Endodermal cell (in vitro differentiated cells): ENCODE data around the gene DCBLD2. TPM values are rescaled to one million over a fixed set of nuclear protein-coding genes. Genes with fewer than 3 reads are reported as not detected.

Source experiments
- DNase-seq: peaks from one replicate; pipeline ENCODE4 v3.0.0-alpha.2; 2017
- H3K27ac ChIP-seq: 2 replicates; pipeline ENCODE4 v1.5.1; 2013; ENCODE audit warnings: mild to moderate bottlenecking, low read depth, low read length, moderate library complexity
- H3K27me3 ChIP-seq: 2 replicates; pipeline ENCODE4 v1.6.1; 2013; ENCODE audit warnings: mild to moderate bottlenecking, low read length, moderate library complexity; ENCODE audit not compliant: insufficient read depth, control insufficient read depth, poor library complexity, severe bottlenecking
- H3K36me3 ChIP-seq: 2 replicates; pipeline ENCODE4 v1.7.0; 2013; ENCODE audit warnings: mild to moderate bottlenecking, low read length, moderate library complexity; ENCODE audit not compliant: control insufficient read depth, insufficient read depth
- H3K4me1 ChIP-seq: one replicate; pipeline ENCODE4 v1.7.0; 2013; ENCODE audit warnings: low read length; ENCODE audit not compliant: control insufficient read depth, insufficient read depth
- H3K4me3 ChIP-seq: 2 replicates; pipeline ENCODE4 v1.5.1; 2013; ENCODE audit warnings: mild to moderate bottlenecking, low read length, moderate library complexity
- H3K9ac ChIP-seq: 2 replicates; pipeline ENCODE4 v1.6.1; 2013; ENCODE audit warnings: mild to moderate bottlenecking, low read length, moderate library complexity; ENCODE audit not compliant: poor library complexity, severe bottlenecking; ENCODE audit errors: extremely low read depth
- H3K9me3 ChIP-seq: 2 replicates; pipeline ENCODE4 v1.6.1; 2013; ENCODE audit warnings: mild to moderate bottlenecking, low read length, moderate library complexity; ENCODE audit not compliant: control insufficient read depth
- H3K27ac Mint-ChIP-seq: 2 replicates; pipeline ENCODE4 v1.8.0; 2020; ENCODE audit warnings: mixed read lengths
- H3K27me3 Mint-ChIP-seq: 2 replicates; pipeline ENCODE4 v1.8.0; 2021; ENCODE audit warnings: mild to moderate bottlenecking, mixed read lengths; ENCODE audit not compliant: insufficient read depth
- H3K36me3 Mint-ChIP-seq: 2 replicates; pipeline ENCODE4 v1.8.0; 2020; ENCODE audit warnings: low read depth, mixed read lengths
- H3K4me1 Mint-ChIP-seq: 2 replicates; pipeline ENCODE4 v1.8.0; 2020; ENCODE audit warnings: mixed read lengths
- H3K4me3 Mint-ChIP-seq: 2 replicates; pipeline ENCODE4 v1.8.0; 2020; ENCODE audit warnings: mild to moderate bottlenecking, moderate library complexity, mixed read lengths
- H3K9me3 Mint-ChIP-seq: 2 replicates; pipeline ENCODE4 v1.8.0; 2020; ENCODE audit warnings: mild to moderate bottlenecking, mixed read lengths
- CTCF ChIP-seq: fragments of 200-600 bp; sonication (generic); conservative IDR thresholded peaks from 2 replicates; pipeline ENCODE4 v1.5.0; 2021; ENCODE audit warnings: antibody characterized with exemption, mild to moderate bottlenecking
- WGBS, 2 experiments: methylation state at CpG; one replicate each; pipeline versions ENCODE4 v1.1.5 to v1.1.7; 2013; ENCODE audit warnings: missing lambda C conversion rate in 2 of 2, mixed read lengths in 1 of 2; ENCODE audit not compliant: insufficient coverage in 1 of 2, insufficient read length in 1 of 2; 5-methylcytosine and 5-hydroxymethylcytosine counted together
- total RNA-seq, 2 donors: library from RNA; stranded (reverse); fragmentation: NEBNext Ultra II Directional in 1 of 2; extraction: Animal tissue kit (Norgen Biotek cat#: 25700) in 1 of 2; gene quantifications; 2 replicates in 1 of 2; 3 replicates in 1 of 2; pipeline ENCODE4 v1.2.1, GENCODE V29; 2021

The DCBLD2 gene
- total RNA-seq, 2 donors from 2014 or later = 70.7 to 80.9 TPM

GRCh38 chr3:98776140-98776493 is 125.4 kb downstream of the DCBLD2 start:
- Histone ChIP-seq H3K36me3 (no peaks in the 10 kb centered on the region), H3K27me3 (peaks cover 7% of the 10 kb centered on the region), H3K4me3 (no peak overlapping the region), H3K9ac (no peak overlapping the region), H3K27ac (no peak overlapping the region), H3K9me3 (no peaks in the 10 kb centered on the region), H3K4me1 (no peaks in the 10 kb centered on the region)
- DNase-seq = no peak
- peaks cover 2% of the 10 kb centered on the region for H3K27me3 Mint-ChIP-seq
- TF ChIP-seq CTCF = no peak
- H3K4me3 Mint-ChIP-seq = no peak overlapping the region
- H3K36me3 Mint-ChIP-seq = peaks cover 2% of the 10 kb centered on the region
- no peak overlapping the region for H3K27ac Mint-ChIP-seq
- H3K4me1 Mint-ChIP-seq = no peaks in the 10 kb centered on the region
- no peaks in the 10 kb centered on the region for H3K9me3 Mint-ChIP-seq

- no peaks in the 10 kb centered on the region for H3K36me3 ChIP-seq
- H3K27ac ChIP-seq = no peak overlapping the region
- peaks cover 12% of the 10 kb centered on the region for H3K27me3 ChIP-seq
- no peaks in the 10 kb centered on the region for H3K4me1 Mint-ChIP-seq
- H3K4me3 Mint-ChIP-seq = no peak overlapping the region
- TF ChIP-seq CTCF = no peak
- H3K36me3 Mint-ChIP-seq = peaks cover 2% of the 10 kb centered on the region
- peaks cover 7% of the 10 kb centered on the region for H3K27me3 Mint-ChIP-seq
- no peaks in the 10 kb centered on the region for H3K9me3 ChIP-seq
- no peak overlapping the region for H3K4me3 ChIP-seq
- H3K27ac Mint-ChIP-seq = no peak overlapping the region
- H3K9ac ChIP-seq = no peak overlapping the region
- WGBS, 2 experiments = 78 to 100% methylated on average over 1 to 3 of the region's 3 CpGs
- H3K9me3 Mint-ChIP-seq = no peaks in the 10 kb centered on the region
- no peaks in the 10 kb centered on the region for H3K4me1 ChIP-seq
- DNase-seq = no peak
Observed at GRCh38 chr3:98775459-98776139, 125.9 kb downstream of the DCBLD2 start.

GRCh38 chr3:98772022-98772421 is 129.5 kb downstream of the DCBLD2 start:
- no peak for DNase-seq
- H3K36me3 Mint-ChIP-seq = no peaks in the 10 kb centered on the region
- H3K4me1 Mint-ChIP-seq = no peaks in the 10 kb centered on the region
- H3K27ac ChIP-seq = no peak overlapping the region
- no peaks in the 10 kb centered on the region for H3K4me1 ChIP-seq
- peaks cover 31% of the 10 kb centered on the region for H3K27me3 Mint-ChIP-seq
- no peak for TF ChIP-seq CTCF
- WGBS, 2 experiments = 88 to 100% methylated on average over 1 to 2 of the region's 2 CpGs
- no peak overlapping the region for H3K9ac ChIP-seq
- H3K4me3 ChIP-seq = no peak overlapping the region
- no peak overlapping the region for H3K4me3 Mint-ChIP-seq
- H3K27me3 ChIP-seq = peaks cover 47% of the 10 kb centered on the region
- no peaks in the 10 kb centered on the region for H3K36me3 ChIP-seq
- no peak overlapping the region for H3K27ac Mint-ChIP-seq
- H3K9me3 ChIP-seq = no peaks in the 10 kb centered on the region
- no peaks in the 10 kb centered on the region for H3K9me3 Mint-ChIP-seq
